WTC11 (cell line): ENCODE results near the gene OR2H2. TPM values are rescaled to one million over a fixed set of nuclear protein-coding genes. Genes with fewer than 3 reads are reported as not detected.

Source experiments
- ARID4B ChIP-seq: sonication (generic); formaldehyde crosslinking; IDR thresholded peaks from 2 replicates; pipeline ENCODE4 v1.8.0; 2023; ENCODE audit warnings: missing genetic modification reagents, mild to moderate bottlenecking, borderline replicate concordance
- ATF6 ChIP-seq: sonication (generic); formaldehyde crosslinking; IDR thresholded peaks from 2 replicates; pipeline ENCODE4 v1.8.1; 2023; ENCODE audit warnings: mild to moderate bottlenecking, missing genetic modification reagents
- CREM ChIP-seq: sonication (generic); formaldehyde crosslinking; IDR thresholded peaks from 2 replicates; pipeline ENCODE4 v1.8.1; 2022; ENCODE audit warnings: mild to moderate bottlenecking, missing genetic modification reagents, moderate library complexity
- ERG ChIP-seq: fragments of 250-450 bp; sonication (Bioruptor Pico); IDR thresholded peaks from 2 replicates; pipeline ENCODE4 v1.8.0; 2021; ENCODE audit warnings: mild to moderate bottlenecking
- ETV6 ChIP-seq: sonication (generic); formaldehyde crosslinking; IDR thresholded peaks from 2 replicates; pipeline ENCODE4 v1.8.1; 2022; ENCODE audit warnings: mild to moderate bottlenecking, missing genetic modification reagents
- FOXP1 ChIP-seq: sonication (generic); formaldehyde crosslinking; IDR thresholded peaks from 2 replicates; pipeline ENCODE4 v1.8.0; 2022; ENCODE audit warnings: missing genetic modification reagents, mild to moderate bottlenecking, moderate library complexity, borderline replicate concordance
- FOXP4 ChIP-seq: sonication (generic); formaldehyde crosslinking; IDR thresholded peaks from 2 replicates; pipeline ENCODE4 v1.8.0; 2022; ENCODE audit warnings: mild to moderate bottlenecking, missing genetic modification reagents
- MLX ChIP-seq: sonication (generic); formaldehyde crosslinking; IDR thresholded peaks from 2 replicates; pipeline ENCODE4 v1.8.1; 2023; ENCODE audit warnings: mild to moderate bottlenecking, missing genetic modification reagents, moderate library complexity
- NR2C2 ChIP-seq: sonication (generic); formaldehyde crosslinking; IDR thresholded peaks from 2 replicates; pipeline ENCODE4 v1.8.0; 2022; ENCODE audit warnings: mild to moderate bottlenecking, missing genetic modification reagents
- OVOL2 ChIP-seq: fragments of 250-450 bp; sonication (Bioruptor Pico); IDR thresholded peaks from 2 replicates; pipeline ENCODE4 v1.9.0; 2021; ENCODE audit warnings: mild to moderate bottlenecking, borderline replicate concordance
- SP1 ChIP-seq: sonication (generic); formaldehyde crosslinking; conservative IDR thresholded peaks from 2 replicates; pipeline ENCODE4 v1.8.1; 2022; ENCODE audit warnings: missing genetic modification reagents
- STAT6 ChIP-seq: sonication (generic); formaldehyde crosslinking; conservative IDR thresholded peaks from 2 replicates; pipeline ENCODE4 v1.8.1; 2023; ENCODE audit warnings: mild to moderate bottlenecking, low read depth, missing genetic modification reagents, moderate library complexity
- TEAD1 ChIP-seq: sonication (generic); formaldehyde crosslinking; IDR thresholded peaks from 2 replicates; pipeline ENCODE4 v1.8.0; 2022; ENCODE audit warnings: mild to moderate bottlenecking, missing genetic modification reagents
- ZNF317 ChIP-seq: sonication (generic); formaldehyde crosslinking; IDR thresholded peaks from 2 replicates; pipeline ENCODE4 v1.8.1; 2023; ENCODE audit warnings: low read depth, mild to moderate bottlenecking, moderate library complexity, missing genetic modification reagents, borderline replicate concordance
- ZNF416 ChIP-seq: fragments of 250-450 bp; sonication (Bioruptor Pico); IDR thresholded peaks from 2 replicates; pipeline ENCODE4 v1.9.0; 2021; ENCODE audit warnings: mild to moderate bottlenecking, inconsistent platforms
- ZSCAN18 ChIP-seq: fragments of 250-450 bp; sonication (Bioruptor Pico); IDR thresholded peaks from 2 replicates; pipeline ENCODE4 v2.1.2; 2022; ENCODE audit warnings: mild to moderate bottlenecking, moderate library complexity
- total RNA-seq: library from RNA; stranded (reverse); gene quantifications from 3 replicates; pipeline ENCODE4 v1.2.3, GENCODE V29; 2021

Gene OR2H2
- total RNA-seq, 1 experiment from 2014 or later = not detected

GRCh38 chr6:29624520-29624961, 39.6 kb downstream of the OR2H2 start (continued):
- TF ChIP-seq TEAD1 (CRISPR knock-in tag) (peak; percentile 62; the same call in 1 of the 2 replicates), MLX (CRISPR knock-in tag) (no peak), ETV6 (CRISPR knock-in tag) (peak; percentile 94), ZNF317 (CRISPR knock-in tag) (no peak), ATF6 (CRISPR knock-in tag) (no peak), ZSCAN18 (CRISPR knock-in tag) (no peak), NR2C2 (CRISPR knock-in tag) (no peak), OVOL2 (CRISPR knock-in tag) (no peak), ERG (no peak), CREM (CRISPR knock-in tag) (0 out of 2 replicates have a peak, but pooled peaks have one; percentile 34), FOXP4 (peak; percentile 85; the same call in 1 of the 2 replicates), ARID4B (CRISPR knock-in tag) (peak; percentile 51; the same call in 1 of the 2 replicates), ZNF416 (CRISPR knock-in tag) (no peak), SP1 (CRISPR knock-in tag) (0 out of 2 replicates have a peak, but pooled peaks have one; percentile 49), STAT6 (CRISPR knock-in tag) (no peak), FOXP1 (CRISPR knock-in tag) (no peak)
- TF ChIP-seq, all 79 proteins: peak for 9
